B cell (primary cell): ENCODE measurements around the gene JCHAIN.

Source experiments
- CTCF ChIP-seq: fragments of 200-600 bp; IDR thresholded peaks from one replicate; pipeline ENCODE4 v1.8.0; 2022; ENCODE audit warnings: antibody characterized with exemption, mild to moderate bottlenecking
- EZH2 ChIP-seq: IDR thresholded peaks from 2 replicates; pipeline ENCODE4 v1.6.1; 2012; ENCODE audit warnings: borderline replicate concordance, low read depth, mild to moderate bottlenecking, moderate library complexity, low read length; ENCODE audit not compliant: insufficient read depth, poor library complexity, severe bottlenecking

- no peak for TF ChIP-seq CTCF
- no peak for TF ChIP-seq EZH2
Measured at GRCh38 chr4:70660106-70660505, 6.2 kb downstream of the JCHAIN start.
